C4-2B (cell line): ENCODE results near the gene ASCC2.

Experiments
- ZFX ChIP-seq: fragments of 450-650 bp; IDR thresholded peaks from 2 replicates; pipeline ENCODE4 v1.6.1; 2017
- TF ChIP-seq, protein P1 (sequence below): fragments of 450-650 bp; conservative IDR thresholded peaks from 2 replicates; pipeline ENCODE4 v1.5.1; 2017; ENCODE audit warnings: mild to moderate bottlenecking

DNA sequence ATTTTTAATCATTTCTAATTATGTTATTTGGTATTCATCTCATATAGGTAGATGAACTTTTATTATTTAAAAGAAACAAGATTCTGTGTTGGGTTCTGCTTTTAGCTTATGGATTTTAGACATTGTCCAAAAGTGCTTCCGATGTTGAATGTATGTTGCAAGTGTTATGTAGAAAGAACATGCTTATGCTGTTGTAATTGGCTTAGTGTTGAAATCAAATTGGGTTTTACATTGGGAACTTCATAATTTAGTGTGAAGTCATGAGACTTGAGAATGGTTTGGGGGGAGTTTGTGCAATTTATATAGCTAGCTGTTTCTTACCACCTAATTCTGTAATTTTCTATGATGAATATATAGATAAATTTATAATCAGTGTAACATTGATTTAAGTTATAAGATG is 48.5 kb upstream of the ASCC2 start:
- TF ChIP-seq, protein P1, sequence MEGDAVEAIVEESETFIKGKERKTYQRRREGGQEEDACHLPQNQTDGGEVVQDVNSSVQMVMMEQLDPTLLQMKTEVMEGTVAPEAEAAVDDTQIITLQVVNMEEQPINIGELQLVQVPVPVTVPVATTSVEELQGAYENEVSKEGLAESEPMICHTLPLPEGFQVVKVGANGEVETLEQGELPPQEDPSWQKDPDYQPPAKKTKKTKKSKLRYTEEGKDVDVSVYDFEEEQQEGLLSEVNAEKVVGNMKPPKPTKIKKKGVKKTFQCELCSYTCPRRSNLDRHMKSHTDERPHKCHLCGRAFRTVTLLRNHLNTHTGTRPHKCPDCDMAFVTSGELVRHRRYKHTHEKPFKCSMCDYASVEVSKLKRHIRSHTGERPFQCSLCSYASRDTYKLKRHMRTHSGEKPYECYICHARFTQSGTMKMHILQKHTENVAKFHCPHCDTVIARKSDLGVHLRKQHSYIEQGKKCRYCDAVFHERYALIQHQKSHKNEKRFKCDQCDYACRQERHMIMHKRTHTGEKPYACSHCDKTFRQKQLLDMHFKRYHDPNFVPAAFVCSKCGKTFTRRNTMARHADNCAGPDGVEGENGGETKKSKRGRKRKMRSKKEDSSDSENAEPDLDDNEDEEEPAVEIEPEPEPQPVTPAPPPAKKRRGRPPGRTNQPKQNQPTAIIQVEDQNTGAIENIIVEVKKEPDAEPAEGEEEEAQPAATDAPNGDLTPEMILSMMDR = no peak
- TF ChIP-seq ZFX = no peak
